ENCODE data around the gene PDXP.

DNA sequence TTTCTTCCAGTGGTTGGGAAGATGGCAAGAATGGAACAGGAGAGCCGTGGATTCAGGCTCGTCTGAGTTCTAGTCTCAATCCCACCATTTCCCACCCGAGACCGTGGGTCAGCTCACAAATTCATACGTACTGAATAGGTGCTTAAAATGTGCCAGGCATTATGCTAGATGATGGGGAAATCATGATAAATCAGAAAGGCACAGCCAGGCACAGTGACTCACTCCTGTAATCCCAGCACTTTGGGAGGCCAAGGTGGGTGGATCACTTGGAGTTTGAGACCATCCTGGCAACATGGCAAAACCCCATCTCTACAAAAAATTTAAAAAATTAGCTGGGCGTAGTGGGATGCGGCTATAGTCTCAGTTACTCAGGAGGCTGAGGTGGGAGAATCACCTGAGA is 45.4 kb downstream of the PDXP start:
- TF ChIP-seq, protein P1, sequence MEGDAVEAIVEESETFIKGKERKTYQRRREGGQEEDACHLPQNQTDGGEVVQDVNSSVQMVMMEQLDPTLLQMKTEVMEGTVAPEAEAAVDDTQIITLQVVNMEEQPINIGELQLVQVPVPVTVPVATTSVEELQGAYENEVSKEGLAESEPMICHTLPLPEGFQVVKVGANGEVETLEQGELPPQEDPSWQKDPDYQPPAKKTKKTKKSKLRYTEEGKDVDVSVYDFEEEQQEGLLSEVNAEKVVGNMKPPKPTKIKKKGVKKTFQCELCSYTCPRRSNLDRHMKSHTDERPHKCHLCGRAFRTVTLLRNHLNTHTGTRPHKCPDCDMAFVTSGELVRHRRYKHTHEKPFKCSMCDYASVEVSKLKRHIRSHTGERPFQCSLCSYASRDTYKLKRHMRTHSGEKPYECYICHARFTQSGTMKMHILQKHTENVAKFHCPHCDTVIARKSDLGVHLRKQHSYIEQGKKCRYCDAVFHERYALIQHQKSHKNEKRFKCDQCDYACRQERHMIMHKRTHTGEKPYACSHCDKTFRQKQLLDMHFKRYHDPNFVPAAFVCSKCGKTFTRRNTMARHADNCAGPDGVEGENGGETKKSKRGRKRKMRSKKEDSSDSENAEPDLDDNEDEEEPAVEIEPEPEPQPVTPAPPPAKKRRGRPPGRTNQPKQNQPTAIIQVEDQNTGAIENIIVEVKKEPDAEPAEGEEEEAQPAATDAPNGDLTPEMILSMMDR (IDR thresholded peaks at IDR 0.05): no peak
- TF ChIP-seq POLR2A (IDR thresholded peaks at IDR 0.05): no peak
